Parathyroid adenoma (tissue), 2 donors: ENCODE data around the gene RAVER2.

Source experiments
- H2AFZ ChIP-seq: fragments of 300-600 bp; sonication (generic); one replicate; pipeline ENCODE4 v1.7.0; 2017; ENCODE audit warnings: antibody characterized with exemption, mild to moderate bottlenecking
- H3K27ac ChIP-seq: fragments of 300-600 bp; sonication (generic); one replicate; pipeline ENCODE4 v1.7.0; 2017
- H3K27me3 ChIP-seq: fragments of 300-600 bp; sonication (generic); one replicate; pipeline ENCODE4 v1.7.0; 2017; ENCODE audit warnings: low read length; ENCODE audit not compliant: control insufficient read depth, insufficient read depth
- H3K36me3 ChIP-seq: fragments of 300-600 bp; sonication (generic); one replicate; pipeline ENCODE4 v1.7.0; 2017; ENCODE audit warnings: low read length; ENCODE audit not compliant: control insufficient read depth, insufficient read depth
- H3K4me1 ChIP-seq: fragments of 300-600 bp; sonication (generic); one replicate; pipeline ENCODE4 v1.7.0; 2017; ENCODE audit warnings: control low read depth
- H3K4me2 ChIP-seq: fragments of 300-600 bp; sonication (generic); one replicate; pipeline ENCODE4 v1.7.0; 2017; ENCODE audit warnings: low read length
- H3K4me3 ChIP-seq: fragments of 300-600 bp; sonication (generic); one replicate; pipeline ENCODE4 v1.7.0; 2017; ENCODE audit warnings: low read depth, low read length
- H3K79me2 ChIP-seq: fragments of 300-600 bp; sonication (generic); one replicate; pipeline ENCODE4 v1.7.0; 2017; ENCODE audit warnings: control low read depth
- H3K9ac ChIP-seq: fragments of 300-600 bp; sonication (generic); one replicate; pipeline ENCODE4 v1.7.0; 2017; ENCODE audit warnings: mild to moderate bottlenecking
- H3K9me3 ChIP-seq: fragments of 300-600 bp; sonication (generic); one replicate; pipeline ENCODE4 v1.7.0; 2017; ENCODE audit warnings: low read length; ENCODE audit not compliant: control insufficient read depth
- TF ChIP-seq, protein P1 (sequence below): fragments of 300-600 bp; sonication (generic); IDR thresholded peaks from one replicate; pipeline ENCODE4 v1.7.0; 2017; ENCODE audit warnings: antibody characterized with exemption, mild to moderate bottlenecking
- donor health status: primary hyperparathyroidism.

RAVER2 gene

DNA sequence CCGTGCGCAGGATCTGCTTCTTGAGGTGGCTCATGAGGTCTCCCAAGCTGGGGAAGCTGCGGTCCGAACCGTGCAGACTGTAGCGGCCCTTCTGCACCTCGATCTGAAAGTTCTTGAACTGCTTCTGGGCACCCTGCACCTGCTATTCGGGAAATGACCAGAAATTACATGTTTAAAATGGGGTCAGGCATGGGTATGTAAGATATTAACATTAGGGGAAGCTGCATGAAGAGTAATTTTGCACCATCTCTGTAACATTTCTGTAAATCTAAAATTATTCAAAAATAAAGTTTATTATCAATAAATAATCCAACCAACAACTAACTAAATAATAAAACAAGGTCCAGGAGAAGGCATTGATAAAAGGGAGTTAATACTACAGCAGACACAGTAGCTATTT is 110.7 kb downstream of the RAVER2 start:
- TF ChIP-seq, protein P1, sequence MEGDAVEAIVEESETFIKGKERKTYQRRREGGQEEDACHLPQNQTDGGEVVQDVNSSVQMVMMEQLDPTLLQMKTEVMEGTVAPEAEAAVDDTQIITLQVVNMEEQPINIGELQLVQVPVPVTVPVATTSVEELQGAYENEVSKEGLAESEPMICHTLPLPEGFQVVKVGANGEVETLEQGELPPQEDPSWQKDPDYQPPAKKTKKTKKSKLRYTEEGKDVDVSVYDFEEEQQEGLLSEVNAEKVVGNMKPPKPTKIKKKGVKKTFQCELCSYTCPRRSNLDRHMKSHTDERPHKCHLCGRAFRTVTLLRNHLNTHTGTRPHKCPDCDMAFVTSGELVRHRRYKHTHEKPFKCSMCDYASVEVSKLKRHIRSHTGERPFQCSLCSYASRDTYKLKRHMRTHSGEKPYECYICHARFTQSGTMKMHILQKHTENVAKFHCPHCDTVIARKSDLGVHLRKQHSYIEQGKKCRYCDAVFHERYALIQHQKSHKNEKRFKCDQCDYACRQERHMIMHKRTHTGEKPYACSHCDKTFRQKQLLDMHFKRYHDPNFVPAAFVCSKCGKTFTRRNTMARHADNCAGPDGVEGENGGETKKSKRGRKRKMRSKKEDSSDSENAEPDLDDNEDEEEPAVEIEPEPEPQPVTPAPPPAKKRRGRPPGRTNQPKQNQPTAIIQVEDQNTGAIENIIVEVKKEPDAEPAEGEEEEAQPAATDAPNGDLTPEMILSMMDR, result no peak
- no peak overlapping the region for H3K4me3 ChIP-seq
- H3K27ac ChIP-seq, result no peak overlapping the region
- no peaks in the 10 kb centered on the region for H3K9me3 ChIP-seq
- no peak overlapping the region for H3K9ac ChIP-seq
- no peaks in the 10 kb centered on the region for H3K79me2 ChIP-seq
- H3K27me3 ChIP-seq, result no peaks in the 10 kb centered on the region
- no peak overlapping the region for H2AFZ ChIP-seq
- H3K4me2 ChIP-seq, result no peak overlapping the region
- H3K4me1 ChIP-seq, result no peaks in the 10 kb centered on the region
- H3K36me3 ChIP-seq, result no peaks in the 10 kb centered on the region

DNA sequence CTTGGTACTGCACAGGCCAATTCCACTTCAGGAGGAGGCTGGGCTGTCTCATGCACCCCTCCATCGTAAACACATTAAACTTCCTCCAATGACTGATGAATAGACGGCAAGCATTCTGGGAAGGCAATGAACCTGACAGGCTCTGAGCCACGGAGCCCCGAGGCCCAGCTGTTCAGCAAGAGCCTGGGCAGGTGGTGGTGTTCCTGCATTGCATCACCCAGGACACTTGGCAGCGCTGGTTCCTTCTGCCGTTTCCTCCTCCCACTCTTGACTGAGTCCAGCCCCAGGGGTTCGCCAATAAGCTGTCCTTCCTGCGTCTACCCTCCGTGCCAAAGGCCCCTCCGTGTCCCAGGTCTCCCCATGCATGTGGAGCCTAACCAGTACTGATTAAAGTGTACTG is 111.7 kb downstream of the RAVER2 start:
- H3K79me2 ChIP-seq, result no peaks in the 10 kb centered on the region
- H3K4me2 ChIP-seq, result no peak overlapping the region
- no peaks in the 10 kb centered on the region for H3K9me3 ChIP-seq
- H3K27me3 ChIP-seq, result no peaks in the 10 kb centered on the region
- H3K36me3 ChIP-seq, result no peaks in the 10 kb centered on the region
- H2AFZ ChIP-seq, result no peak overlapping the region
- H3K4me1 ChIP-seq, result no peaks in the 10 kb centered on the region
- TF ChIP-seq, protein P1, result no peak
- H3K9ac ChIP-seq, result no peak overlapping the region
- H3K27ac ChIP-seq, result no peak overlapping the region
- no peak overlapping the region for H3K4me3 ChIP-seq

DNA sequence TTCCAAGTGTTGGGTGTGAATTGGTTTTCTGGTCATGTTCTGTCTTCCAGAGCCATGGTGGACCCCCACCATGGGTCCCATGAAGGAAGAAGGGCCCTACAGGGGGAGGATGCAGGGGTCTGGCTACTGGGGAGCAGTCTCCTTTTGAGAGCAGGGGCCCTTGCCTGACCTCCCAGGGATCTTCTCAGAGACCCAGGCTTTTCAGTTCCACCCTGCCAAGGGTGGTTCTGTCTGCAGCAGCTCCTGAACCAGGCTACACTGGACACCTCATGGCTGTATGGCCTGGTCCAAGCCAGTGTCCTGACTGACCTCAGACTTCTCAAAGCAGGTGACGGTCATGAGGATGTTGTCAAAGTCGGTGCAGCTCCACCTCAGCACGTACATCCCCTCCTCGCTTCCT is 112.5 kb downstream of the RAVER2 start:
- H3K9me3 ChIP-seq, result no peaks in the 10 kb centered on the region
- no peaks in the 10 kb centered on the region for H3K4me1 ChIP-seq
- H3K4me2 ChIP-seq, result no peak overlapping the region
- H2AFZ ChIP-seq, result no peak overlapping the region
- no peaks in the 10 kb centered on the region for H3K36me3 ChIP-seq
- no peak overlapping the region for H3K9ac ChIP-seq
- no peak overlapping the region for H3K27ac ChIP-seq
- no peaks in the 10 kb centered on the region for H3K79me2 ChIP-seq
- TF ChIP-seq, protein P1, result no peak
- H3K4me3 ChIP-seq, result no peak overlapping the region
- no peaks in the 10 kb centered on the region for H3K27me3 ChIP-seq

DNA sequence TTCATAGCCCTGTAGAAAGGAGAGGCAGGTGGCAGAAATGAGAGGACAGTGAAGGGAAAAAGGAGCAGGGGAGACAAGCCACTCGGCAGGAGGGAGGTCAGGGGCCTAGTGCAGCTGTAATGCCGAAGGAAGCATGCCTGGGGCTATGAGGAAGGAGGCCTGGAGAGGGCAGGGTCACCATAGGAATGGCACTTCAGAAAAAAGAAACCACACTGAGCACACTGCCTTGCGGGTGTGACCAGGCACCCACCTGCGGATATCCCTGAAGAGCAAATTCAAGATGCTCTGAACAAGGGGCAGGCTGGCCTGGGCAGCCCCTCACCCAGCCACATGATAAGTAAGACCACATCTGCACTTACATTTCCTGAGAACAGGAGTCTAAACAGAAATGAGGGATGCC is 116.7 kb downstream of the RAVER2 start:
- Histone ChIP-seq H3K79me2 (no peaks in the 10 kb centered on the region), H3K4me1 (no peaks in the 10 kb centered on the region), H3K9ac (no peak overlapping the region), H3K27ac (no peak overlapping the region), H3K4me2 (no peak overlapping the region), H3K9me3 (no peaks in the 10 kb centered on the region), H2AFZ (no peak overlapping the region), H3K27me3 (no peaks in the 10 kb centered on the region), H3K36me3 (no peaks in the 10 kb centered on the region), H3K4me3 (no peak overlapping the region)
- TF ChIP-seq, protein P1, result no peak

DNA sequence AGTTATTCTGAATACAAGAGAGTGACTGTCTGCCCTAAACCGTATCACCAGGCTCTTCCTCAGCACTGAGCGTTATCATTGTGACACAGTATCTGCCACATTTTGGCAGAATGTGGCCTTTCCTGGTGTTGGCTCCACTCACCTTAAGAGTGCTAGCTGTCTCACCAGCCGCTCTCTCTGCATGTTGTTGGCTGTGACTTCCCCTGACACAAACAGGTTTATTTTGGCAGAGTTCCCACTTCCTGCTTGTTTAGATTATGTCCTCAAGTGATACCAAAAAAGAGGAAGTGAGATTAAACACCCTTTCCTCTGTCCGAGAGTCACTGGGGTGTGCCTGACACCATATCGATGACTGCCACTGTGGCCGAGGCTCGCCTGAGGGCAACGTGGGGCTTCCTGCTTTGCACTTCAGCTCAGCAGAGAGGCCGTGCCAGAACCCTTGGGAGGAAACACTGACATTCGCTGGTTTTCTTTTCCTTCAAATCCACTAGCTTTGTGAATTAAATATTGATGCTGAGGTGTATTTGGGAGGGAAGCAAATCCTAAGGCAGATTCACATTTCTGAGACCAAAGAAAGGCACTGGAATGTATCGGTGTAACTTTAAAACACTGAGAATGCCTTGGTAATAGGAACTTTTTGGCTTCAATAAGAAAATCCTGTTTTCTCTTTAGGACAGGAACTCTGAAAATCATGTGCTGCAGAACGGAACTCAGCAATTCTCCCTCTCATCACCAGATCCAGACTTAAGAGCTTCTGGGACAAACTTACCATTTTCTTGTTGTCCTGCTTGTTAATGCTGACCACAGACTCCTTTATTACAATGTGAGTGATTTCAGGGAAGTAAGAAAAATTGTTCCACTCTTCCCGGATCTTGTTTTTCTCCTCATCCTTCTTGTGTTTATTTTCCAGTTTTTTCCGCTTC is 119.4 kb downstream of the RAVER2 start:
- Histone ChIP-seq H3K27ac (peak overlapping the region; percentile 57), H3K36me3 (no peaks in the 10 kb centered on the region), H2AFZ (no peak overlapping the region), H3K27me3 (no peaks in the 10 kb centered on the region), H3K9me3 (no peaks in the 10 kb centered on the region), H3K79me2 (no peaks in the 10 kb centered on the region), H3K4me2 (no peak overlapping the region), H3K9ac (no peak overlapping the region), H3K4me1 (no peaks in the 10 kb centered on the region), H3K4me3 (no peak overlapping the region)
- TF ChIP-seq, protein P1, result no peak
